ENCODE results near the gene NCL.
"Not testable (repeated sequence)": the region's sequence is repeated elsewhere in the genome, so short reads cannot be mapped to it uniquely, and the experiment has no call there.

DNA sequence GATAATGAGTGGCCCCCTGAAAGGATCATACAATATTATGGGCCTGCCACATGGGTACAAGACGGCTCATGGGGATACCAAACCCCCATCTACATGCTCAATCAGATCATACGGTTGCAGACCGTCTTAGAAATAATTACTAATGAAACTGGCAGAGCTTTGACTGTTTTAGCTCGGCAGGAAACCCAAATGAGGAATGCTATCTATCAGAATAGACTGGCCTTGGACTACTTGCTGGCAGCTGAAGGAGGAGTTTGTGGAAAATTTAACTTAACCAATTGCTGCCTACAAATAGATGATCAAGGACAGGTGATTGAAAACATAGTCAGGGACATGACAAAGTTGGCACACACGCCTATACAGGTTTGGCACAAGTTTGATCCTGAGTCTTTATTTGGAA, 56.6 kb downstream of the NCL start:
- TF ChIP-seq CTCF, POLR2AphosphoS5 (IDR thresholded peaks at IDR 0.05): not testable (repeated sequence)
